Body of pancreas (tissue), 4 donors: ENCODE results near the gene TPRX1.

ENCODE experiments used
- POLR2A ChIP-seq, 3 donors: fragments of 450-650 bp; IDR thresholded peaks; one replicate each; pipeline ENCODE4 v1.6.1; 2016; ENCODE audit warnings: antibody characterized with exemption in 3 of 3, mild to moderate bottlenecking in 2 of 3
- TF ChIP-seq, protein P1 (sequence below), 7 experiments: fragments of 450-650 bp in 4 of 7; fragments of 200-600 bp in 3 of 7; sonication (generic) in 3 of 7; IDR thresholded peaks; one replicate each; pipeline ENCODE4 v1.5.1; 2016 to 2019; ENCODE audit warnings: antibody characterized with exemption in 7 of 7

DNA sequence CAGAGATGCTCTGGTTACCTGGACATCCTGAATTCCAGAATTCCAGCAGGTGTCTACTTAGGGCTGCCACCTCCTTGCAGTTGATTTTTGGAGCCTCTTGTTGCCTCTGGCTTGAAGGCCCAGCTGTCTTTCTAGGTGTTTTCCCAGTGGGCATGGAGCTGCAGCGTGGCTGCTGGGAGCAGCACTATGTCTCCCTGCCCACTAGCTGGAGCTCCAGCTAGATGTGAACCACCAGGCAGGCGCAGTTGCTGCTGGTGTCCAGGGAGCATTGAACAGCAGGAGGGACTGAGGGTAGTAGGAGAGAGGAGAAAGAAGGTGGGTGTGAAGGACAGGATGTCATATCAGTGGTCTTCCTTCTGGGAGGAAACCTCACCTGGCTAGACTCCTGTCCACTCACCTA, 35.7 kb downstream of the TPRX1 start:
- TF ChIP-seq, protein P1, sequence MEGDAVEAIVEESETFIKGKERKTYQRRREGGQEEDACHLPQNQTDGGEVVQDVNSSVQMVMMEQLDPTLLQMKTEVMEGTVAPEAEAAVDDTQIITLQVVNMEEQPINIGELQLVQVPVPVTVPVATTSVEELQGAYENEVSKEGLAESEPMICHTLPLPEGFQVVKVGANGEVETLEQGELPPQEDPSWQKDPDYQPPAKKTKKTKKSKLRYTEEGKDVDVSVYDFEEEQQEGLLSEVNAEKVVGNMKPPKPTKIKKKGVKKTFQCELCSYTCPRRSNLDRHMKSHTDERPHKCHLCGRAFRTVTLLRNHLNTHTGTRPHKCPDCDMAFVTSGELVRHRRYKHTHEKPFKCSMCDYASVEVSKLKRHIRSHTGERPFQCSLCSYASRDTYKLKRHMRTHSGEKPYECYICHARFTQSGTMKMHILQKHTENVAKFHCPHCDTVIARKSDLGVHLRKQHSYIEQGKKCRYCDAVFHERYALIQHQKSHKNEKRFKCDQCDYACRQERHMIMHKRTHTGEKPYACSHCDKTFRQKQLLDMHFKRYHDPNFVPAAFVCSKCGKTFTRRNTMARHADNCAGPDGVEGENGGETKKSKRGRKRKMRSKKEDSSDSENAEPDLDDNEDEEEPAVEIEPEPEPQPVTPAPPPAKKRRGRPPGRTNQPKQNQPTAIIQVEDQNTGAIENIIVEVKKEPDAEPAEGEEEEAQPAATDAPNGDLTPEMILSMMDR (IDR thresholded peaks at IDR 0.05): no peak
- no peak for TF ChIP-seq POLR2A (IDR thresholded peaks at IDR 0.05)
